HG03457 (cell line): ENCODE results near the gene SECISBP2.

Experiments
- ATAC-seq: cut with Tn5 transposase; IDR thresholded peaks from one replicate; pipeline ENCODE4 v1.9.1; 2021; ENCODE audit warnings: moderate number of reproducible peaks; ENCODE audit not compliant: unreplicated experiment

SECISBP2 gene

DNA sequence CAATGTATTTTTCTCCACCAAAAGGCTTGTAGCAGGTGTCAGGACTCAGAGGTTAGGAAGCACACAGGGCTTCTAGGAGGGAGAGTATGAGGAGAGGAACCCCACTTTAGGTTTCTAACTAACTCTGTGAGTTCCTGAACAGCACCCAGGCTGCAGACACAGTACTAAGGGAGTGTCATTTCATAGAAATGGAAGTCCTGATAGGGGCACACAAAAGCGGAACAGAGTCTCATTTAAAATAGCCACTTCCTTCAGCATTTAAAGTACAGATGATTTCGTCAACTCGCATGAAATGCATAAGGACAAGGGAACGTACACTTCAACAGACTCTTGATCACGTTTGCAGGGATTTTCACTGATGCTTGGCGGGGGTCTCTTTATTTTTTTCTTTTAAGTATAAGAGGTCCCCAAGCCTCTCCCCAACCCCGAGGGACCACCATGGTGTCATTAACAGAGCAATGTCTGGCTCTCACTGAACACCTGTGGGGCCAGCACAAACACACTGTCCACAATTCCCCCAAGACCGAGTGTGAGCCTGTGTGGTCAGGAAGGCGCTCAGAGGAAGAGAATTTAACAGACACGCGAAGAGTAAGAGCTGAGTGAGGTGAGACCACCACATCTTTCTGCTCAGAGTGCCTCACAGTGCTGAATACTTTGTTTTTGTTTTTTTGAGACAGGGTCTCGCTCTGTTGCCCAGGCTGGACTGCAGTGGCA lies 82.3 kb downstream of the SECISBP2 start:
- ATAC-seq = peak; percentile 69

DNA sequence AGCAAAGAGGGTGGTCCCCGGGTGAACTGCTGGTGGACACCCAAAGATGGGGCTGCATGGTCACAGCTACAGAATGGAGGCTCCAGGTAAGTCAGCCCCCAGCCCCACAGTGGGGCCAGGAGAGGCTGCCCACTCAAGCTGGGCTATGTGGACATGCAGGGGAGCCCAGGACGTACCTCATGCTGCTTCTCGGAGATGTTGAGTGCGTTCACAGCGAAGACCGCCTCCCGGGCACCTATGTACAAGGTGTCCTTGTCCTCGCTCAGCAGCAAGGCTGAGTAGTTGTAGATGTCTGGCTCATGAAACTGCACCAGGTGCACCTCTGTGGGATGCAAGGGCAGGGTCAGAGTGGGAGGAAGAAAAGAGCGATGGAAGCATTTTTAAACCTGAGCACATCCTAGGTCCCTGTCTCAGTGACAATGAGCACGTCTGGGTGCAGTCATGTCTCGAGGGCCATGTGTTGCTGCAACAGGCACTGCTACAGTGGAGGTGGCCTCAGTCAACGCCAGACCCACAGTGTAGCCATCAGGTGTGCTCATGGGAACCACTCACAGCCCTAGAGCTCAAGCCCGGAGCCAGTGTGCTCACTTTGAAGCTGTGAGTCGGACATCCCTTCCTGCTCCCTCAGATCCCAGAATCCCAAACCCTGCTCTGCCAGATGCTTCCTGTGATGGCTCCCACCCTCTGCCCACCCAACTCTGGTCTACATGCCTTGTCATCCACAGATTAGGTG lies 84.6 kb downstream of the SECISBP2 start:
- ATAC-seq = no peak

DNA sequence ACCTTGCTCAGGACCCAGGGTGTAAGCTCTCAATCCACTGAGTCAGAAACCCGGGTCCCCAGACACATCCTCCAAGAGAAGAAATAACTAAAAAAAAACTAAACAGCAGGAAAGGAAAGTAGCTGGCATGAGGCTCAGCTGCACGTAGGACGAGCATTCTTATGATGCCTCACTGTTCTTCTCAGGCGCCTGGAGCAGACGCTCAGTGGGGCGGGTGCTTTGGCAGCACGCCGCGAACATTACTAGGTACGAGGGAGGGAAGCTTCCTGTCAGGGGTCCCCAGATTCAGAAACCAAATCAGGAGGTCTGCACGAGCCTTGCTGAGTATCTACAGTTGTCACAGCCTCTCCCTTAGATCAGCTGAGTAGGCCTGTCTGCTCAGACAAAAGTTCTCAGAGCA lies 85.8 kb downstream of the SECISBP2 start:
- ATAC-seq = no peak

DNA sequence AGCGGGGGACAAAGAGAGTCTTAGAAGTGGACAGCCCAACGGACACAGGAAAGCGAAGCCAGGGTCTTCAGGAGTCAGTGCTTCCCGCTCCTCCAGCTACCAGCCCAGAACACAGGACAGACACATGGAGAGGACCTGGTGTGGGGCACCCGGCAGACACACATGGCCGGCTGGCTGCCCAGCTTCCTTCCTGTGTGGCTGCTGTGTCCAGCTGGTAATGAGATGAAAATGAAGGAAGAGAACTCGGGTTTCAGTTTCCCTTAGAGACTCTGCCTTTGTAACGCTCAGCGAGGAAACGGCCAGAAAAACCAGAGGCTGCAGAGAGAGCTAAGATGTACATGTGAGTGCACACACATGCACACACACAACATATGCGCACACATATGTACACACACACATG lies 87.5 kb downstream of the SECISBP2 start:
- peak; percentile 35 for ATAC-seq

DNA sequence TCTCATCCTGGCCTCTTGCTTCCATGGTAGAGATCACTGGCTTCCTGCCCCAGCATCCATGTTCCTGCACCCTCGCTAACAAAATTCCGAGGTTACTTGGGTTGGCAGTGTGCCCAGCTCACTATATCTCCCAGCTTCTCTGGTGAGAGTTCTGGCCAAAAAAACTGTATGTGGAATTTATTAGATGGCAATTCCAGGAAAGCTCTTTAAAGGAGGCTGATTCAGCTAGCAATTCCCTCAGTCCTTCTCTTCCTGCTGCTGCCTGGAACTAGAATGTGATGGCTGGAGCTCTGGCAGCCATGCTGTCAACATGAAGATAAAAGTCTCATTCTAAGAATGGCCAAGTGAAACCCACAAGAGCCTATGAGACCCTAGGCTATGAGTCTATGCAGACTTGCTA lies 88.8 kb downstream of the SECISBP2 start:
- no peak for ATAC-seq

DNA sequence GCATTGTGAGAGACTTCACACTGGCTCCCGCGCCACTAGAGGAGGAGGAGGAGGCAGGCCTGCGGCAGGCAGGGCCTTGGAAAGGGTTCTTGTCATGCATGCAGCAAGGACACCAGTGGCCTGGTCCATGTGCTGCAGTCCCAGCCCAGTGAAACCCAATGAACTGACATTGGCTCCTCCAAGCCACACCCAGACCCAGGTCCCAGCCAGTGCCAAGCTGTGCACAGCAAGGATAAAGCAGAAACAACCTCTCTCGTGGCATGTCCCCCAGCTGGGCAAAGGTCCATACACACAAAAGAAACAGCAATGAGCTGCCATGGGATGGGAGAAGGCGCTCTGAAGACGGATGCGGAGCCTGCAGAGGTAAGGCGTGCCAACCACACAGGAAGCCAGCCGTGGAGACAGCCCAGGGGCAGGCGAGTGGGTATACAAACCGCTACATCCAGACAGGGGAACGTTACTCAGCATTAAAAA lies 90.4 kb downstream of the SECISBP2 start:
- no peak for ATAC-seq
